Measurements from ENCODE around the gene EVX2.

The EVX2 gene

GRCh38 chr2:176122052-176122682 lies 38.4 kb upstream of the EVX2 start:
- no peak for DNase-seq

DNA sequence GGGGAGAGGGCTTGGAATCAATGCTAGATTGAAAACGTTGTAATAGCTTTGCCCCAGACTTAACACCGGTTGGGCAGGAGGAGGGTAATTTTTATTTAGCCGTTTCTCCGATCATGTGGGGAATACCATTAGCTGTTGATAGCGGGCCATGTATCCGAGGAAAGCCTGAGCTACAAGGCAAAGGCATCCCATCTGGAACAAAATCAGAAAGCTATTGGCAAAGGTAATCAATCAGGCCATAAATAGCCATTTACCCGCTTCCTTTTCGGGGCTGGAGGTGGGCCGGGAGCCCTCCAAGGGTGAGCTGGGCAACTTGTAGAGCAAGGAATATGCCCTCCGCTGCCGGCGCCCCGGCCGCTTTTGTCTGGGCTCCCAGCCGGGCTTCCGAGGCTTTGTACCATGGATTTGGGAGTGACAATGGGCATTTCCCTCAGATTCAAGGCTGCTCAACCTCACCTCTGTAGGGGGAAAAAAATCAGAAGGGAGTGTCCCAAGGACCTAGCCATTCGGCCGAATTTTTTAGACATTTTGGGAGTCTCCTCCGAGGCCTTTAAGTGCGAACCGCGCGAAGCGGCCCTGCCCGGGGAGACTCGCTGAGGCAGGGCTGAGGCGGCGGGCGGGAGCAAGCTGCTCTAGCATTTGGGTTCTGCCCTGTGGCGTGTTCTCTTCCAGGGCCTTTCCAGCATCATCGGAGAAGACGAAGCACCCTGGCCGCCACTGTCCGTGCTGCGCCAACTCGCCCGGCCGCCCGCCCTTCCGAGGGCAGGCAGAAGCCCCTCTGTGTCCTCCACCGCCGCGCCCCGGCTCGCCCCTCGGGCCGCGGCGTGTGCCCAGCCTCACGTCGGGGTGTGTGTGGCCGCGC lies 37.7 kb upstream of the EVX2 start:
- peak; percentile 28 for DNase-seq

DNA sequence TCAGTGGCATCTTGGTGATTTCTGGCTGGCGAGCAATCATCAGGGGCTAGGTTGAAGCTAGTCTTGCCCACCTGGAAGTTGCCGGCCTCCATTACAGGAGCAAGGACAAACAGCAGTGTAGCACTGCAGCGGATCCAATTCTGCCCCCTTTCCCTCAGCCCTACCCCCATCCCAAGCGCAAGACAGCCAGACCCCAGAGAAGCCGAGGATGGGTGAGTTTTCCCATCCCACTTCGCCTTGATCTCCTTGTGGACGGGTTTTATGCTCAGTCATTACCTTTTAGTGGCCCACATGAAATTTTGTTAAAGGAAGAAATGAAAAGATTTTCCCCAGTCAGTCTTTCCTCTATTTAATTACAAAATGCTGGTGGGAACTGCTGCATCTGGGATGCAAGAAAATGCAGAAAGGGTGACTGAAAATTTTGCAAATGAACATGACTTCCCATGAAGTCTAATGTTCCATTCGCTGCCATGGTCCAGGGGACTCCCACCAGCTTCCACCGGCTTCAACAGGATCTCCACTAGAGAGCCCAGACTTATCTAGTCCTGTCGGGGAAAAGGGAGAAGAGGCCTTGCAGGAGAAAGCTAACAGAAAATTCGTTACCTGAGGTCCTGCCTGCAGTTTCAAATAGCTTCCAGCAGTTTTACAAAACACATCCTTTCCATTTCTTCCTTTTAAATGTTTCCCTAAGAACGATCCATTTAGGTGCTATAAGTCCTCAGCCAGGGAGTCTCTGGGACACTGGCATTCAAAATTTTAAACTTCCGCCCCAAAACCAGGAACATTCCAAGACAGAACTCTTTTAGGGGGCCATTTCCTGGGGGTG lies 36.8 kb upstream of the EVX2 start:
- no peak for DNase-seq

GRCh38 chr2:176118601-176119339 lies 35.0 kb upstream of the EVX2 start:
- peak; percentile 42 for DNase-seq

- DNase-seq: no peak
These were observed 34.1 kb upstream of the EVX2 start for GRCh38 chr2:176117823-176118371.

- no peak for DNase-seq
These were observed 33.5 kb upstream of the EVX2 start for GRCh38 chr2:176117162-176117822.

DNA sequence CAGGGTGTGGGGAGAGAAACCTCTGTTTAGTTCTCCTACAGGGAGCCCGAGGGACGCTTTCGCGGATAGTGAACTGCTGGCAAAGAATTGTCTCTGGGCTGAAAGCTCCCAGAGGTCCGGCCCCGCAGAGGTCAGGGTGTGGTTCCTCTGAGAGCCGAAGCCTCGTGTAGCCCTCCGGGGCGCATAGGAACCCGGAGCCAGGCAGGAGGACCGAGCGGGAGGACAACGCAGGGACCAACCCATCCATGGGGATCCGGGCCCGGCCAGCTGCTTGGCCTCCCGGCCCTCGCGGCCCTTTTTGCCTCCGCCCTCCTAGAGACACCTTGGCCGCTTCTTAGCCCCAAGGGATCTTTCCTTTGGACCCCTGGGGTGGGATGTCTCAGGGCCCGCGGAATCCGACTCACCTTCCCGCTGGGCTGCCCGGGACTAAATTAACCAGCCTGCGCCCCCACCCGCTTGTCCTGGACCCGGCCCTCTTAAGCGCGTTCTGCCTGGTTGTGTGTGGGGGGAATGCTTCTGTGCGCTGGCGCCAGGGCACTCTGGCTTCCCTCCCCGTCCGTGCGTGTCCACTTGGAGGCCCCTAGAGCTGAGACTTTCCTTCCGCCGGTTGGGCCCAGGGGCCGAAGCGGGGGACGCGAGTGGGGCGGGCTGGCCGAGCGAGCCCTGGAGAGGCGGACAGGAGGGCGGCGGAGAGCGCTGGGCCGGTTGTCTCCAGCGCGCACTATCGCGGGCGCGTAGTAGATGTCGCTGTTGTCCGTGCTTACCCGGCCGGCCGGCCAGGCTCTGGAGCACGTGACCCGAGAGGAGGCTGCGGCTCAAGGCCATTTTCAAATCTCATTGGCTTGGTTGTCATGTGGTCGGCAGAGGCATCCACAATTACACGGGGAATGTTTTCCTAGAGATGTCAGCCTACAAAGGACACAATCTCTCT lies 32.4 kb upstream of the EVX2 start, which contains the start of gene HOXD10:
Gene HOXD10 (plus strand): TSS at position 896 of the 931 bp plus-strand sequence. CDS start 56 bp downstream, outside the sequence.
- peak; percentile 87 for DNase-seq

- DNase-seq: no peak
These were observed 31.3 kb upstream of the EVX2 start for GRCh38 chr2:176114930-176115625.

GRCh38 chr2:176114120-176114929 lies 30.6 kb upstream of the EVX2 start:
- no peak for DNase-seq

DNA sequence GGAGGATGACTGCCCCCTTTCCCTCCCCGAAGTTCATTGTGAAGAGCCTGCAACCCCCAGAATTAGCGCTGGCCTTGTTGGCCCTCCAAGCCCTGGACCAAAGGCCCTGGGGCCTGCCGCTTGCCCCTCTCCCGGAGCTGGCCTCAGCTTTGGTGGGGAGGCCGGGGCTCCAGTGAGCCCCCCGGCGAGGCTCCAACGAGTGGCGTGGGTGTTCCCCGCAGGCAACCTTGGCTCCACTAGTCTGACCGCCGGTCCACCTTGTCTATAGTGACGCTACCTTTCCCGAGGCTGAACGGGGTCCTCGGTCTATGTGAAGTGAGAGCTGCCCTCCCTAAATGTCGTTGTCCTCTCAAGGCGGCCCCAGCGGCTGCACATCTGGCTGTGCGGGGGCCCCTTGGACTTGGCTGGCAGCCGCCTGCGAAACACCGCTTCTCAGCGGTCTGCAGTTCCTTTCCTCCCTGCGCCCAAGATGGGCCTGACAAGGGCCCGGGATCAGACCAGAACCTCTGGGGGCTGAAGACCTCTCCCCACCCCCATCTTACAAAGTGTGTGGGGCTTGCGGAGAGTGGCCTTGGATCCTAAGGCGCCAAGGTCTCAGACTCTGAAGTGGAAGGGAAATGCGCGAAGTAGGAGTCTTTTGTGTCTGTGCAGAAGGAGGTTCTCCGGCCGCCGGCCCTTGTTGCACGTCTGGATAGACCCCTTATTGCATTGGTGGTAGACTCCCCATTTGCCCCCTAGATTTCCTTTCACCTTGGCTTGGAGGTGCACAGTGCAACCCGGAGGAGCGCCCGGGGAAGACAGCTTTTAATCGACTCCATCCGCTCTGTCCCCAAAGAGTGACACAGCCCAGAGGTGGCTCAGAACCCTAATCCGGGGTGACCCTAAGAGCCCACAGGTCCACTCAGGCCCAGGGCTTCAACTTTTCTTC lies 28.9 kb upstream of the EVX2 start:
- no peak for DNase-seq

DNA sequence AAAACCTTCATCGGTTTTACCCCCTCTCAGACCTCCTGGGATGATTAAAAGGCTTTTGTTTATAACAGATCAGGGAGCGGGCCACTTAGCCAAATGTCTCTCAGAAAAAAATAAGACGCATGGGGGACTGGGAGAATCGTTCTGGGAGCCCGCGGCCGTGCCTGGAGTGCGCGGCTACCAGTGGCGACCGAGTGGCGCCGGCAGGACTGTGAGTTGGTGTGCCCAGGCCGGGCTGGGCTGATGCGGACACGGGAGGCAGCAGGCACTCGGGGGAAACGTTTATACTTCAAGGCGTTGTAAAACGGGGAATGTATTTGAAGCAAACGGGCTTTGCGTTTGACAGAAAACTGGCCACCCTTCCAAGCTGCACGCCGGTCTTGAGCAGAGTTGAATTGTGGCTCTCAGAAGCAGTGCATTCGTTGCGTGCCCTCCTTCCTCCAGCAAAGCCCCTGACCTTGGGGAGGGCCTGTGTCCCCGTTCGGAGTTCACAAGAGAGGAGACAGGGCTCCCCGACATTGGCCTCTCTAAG lies 28.1 kb upstream of the EVX2 start:
- DNase-seq: no peak

DNA sequence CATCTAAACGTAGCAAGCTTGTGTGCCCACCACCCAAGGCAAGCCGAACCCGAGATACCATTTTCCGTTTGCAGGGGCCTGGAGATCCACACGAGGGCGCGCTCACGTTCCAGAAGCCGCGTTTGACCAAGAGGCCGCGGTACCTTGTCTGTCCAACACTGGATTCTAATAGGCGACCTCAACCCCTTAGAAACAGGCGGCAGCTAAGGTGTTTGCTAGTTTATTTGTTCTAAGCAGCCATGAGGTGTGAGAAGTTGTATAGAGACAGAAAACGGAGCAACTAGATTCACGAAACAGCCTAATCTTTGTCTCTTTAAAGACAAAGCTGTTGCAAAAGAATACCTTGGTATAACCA lies 27.5 kb upstream of the EVX2 start:
- DNase-seq: peak; percentile 85

DNA sequence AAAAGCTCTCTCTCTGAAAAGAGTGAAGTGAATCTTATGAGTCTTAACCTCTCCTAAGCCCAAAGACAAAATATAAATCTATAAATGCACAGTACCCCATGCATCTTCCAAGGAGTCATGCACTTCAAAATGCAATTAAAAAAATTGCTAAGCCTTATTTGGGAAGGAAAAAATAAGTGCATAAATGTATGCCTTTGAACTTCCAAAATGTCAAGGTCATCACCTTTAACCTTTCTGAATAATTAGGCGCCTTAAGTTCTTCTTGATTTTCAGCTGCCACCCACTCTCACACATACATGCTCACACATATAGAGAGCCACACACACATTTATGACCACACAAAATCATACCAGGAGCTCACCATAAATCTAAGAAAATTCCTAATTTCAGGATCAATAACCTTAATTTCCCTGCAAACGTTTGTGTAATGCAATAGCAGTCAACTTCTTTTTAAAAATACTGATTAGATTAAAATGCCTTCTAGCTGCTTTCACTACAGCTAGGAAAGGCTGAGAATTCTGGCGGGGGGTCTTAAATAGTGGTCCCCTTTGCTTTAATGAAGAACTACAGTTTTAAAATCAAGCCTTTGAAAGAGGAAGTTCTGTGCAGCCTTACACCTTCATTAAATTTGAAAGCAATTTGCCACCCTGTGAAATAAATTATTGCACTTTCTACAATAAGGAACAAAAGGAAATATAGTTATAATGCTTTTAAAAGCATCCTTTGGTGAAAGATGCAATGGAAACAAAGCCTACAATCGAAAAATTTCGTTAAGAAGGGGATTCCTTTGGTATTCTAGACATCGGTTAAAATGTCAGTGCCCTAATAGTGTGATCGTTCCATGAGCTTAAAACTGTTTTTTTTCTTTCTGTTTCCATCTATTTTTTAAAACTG lies 26.9 kb upstream of the EVX2 start:
- DNase-seq: no peak

DNA sequence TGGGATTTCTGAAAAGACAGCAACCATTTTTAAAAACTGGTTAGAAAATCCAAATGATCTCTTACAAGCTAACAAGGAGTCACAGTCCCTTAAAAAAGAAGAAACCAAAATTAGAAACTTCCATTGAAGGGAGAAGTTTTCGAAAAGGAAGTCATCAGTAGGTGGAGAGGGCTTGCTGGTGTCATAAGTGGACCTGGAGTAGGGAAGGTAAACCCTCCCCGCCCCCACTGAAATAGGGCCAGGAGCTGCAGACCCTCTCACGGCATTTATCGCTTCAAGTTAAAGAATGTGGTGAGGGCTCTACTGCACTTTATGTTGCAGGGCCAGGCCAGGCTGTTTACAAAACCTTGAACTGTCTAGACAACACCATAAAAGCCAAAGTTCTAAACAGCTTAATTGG lies 26.2 kb upstream of the EVX2 start:
- DNase-seq: no peak

DNA sequence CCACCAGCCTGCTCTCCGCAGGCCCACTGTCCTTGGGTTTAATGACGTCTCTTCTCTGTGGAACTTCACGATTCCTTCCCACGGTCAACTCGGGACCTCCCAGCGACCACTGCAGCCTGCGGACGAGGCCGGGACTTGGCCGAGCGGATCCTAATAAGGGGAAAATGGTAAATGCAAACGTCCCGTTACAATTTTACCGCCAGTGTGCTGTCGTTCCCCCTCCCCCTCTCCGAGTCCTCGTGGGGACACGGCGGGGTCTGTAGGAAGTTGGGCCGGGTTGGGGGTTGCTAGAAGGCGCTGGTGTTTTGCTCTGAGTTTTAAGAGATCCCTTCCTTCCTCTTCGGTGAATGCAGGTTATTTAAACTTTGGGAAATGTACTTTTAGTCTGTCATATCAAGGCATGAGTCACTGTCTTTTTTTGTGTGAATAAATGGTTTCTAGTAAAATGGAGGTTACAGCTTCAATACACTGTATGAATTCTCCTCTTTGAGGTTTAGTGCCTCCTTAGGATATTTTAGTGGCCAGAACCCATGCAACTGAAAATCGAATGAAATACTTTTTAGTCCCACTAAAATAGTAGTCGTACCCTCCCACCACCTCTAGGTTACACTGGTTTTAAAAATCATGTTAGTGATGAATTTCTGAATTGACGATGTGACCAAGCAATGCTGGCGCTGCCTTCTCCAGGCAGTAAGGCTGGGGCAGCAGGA lies 25.6 kb upstream of the EVX2 start:
- DNase-seq: no peak

DNA sequence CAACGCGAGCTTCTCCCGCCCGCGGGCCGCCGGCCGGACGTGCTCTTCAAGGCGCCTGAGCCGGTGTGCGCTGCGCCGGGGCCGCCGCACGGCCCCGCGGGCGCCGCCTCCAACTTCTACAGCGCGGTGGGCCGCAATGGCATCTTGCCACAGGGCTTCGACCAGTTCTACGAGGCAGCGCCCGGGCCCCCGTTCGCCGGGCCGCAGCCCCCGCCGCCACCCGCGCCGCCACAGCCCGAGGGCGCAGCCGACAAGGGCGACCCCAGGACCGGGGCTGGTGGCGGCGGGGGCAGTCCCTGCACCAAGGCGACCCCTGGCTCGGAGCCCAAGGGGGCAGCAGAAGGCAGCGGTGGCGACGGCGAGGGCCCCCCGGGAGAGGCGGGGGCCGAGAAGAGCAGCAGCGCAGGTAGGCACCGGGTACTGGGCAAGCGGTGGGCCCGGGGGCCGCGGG lies 24.0 kb upstream of the EVX2 start:
- no peak for DNase-seq
